ENCODE results near the gene GMDS. TPM values are rescaled to one million over a fixed set of nuclear protein-coding genes. Genes with fewer than 3 reads are reported as not detected.

Gene GMDS
- total RNA-seq, 1 experiment from 2014 or later, result 27.6 TPM

- Histone ChIP-seq H2AFZ (ENCODE audit: low read length) (no peak overlapping the region), H2AK5ac (ENCODE audit: insufficient read length, low read length) (no peak overlapping the region), H3K14ac (ENCODE audit: insufficient read depth, low read length) (no peak overlapping the region), H3K4me1 (ENCODE audit: insufficient read depth, low read length) (peaks cover 2% of the 10 kb centered on the region; the same call in 1 of the 2 replicates), H3K23me2 (ENCODE audit: insufficient read length, low read depth, low read length, poor library complexity, severe bottlenecking) (no peaks in the 10 kb centered on the region), H3K18ac (ENCODE audit: insufficient read length, low read depth, low read length) (no peak overlapping the region), H3K56ac (ENCODE audit: insufficient read length, low read depth, low read length) (no peak overlapping the region), H3K9ac (ENCODE audit: extremely low read depth, insufficient read length, low read length) (no peak overlapping the region), H3K79me1 (ENCODE audit: insufficient read depth, low read depth, low read length, poor library complexity, severe bottlenecking) (no peaks in the 10 kb centered on the region), H4K8ac (replicated peaks; ENCODE audit: insufficient read length, low read depth, low read length) (no peak overlapping the region), H2BK120ac (ENCODE audit: low read depth, low read length, poor library complexity, severe bottlenecking) (no peak overlapping the region), H3K9me3 (ENCODE audit: control insufficient read depth, low read depth, low read length) (no peaks in the 10 kb centered on the region), H3K27ac (ENCODE audit: insufficient read length, low read depth, low read length) (no peak overlapping the region), H3T11ph (ENCODE audit: low read length) (no peak overlapping the region), H2BK12ac (ENCODE audit: insufficient read length, low read depth, low read length) (no peak overlapping the region), H4K91ac (ENCODE audit: insufficient read length, low read depth, low read length) (no peak overlapping the region), H3K23ac (ENCODE audit: insufficient read length, low read depth, low read length) (no peak overlapping the region), H2BK20ac (ENCODE audit: low read depth, low read length, poor library complexity, severe bottlenecking) (no peak overlapping the region), H4K20me1 (ENCODE audit: control insufficient read depth, insufficient read depth, insufficient read length) (no peaks in the 10 kb centered on the region), H3K4ac (ENCODE audit: low read depth, low read length) (no peak overlapping the region), H3K79me2 (ENCODE audit: insufficient read depth, low read length) (no peaks in the 10 kb centered on the region), H3K4me2 (ENCODE audit: insufficient read depth, insufficient read length, low read length) (no peak overlapping the region), H2BK5ac (ENCODE audit: insufficient read length, low read length) (no peak overlapping the region), H2BK15ac (ENCODE audit: low read depth, low read length) (no peak overlapping the region), H3K27me3 (ENCODE audit: insufficient read depth, low read length) (no peaks in the 10 kb centered on the region), H4K5ac (ENCODE audit: insufficient read length, low read depth, low read length) (no peak overlapping the region)
- Mint-ChIP-seq H3K27ac (peak overlapping the region in 2 of 3 experiments; percentile 34 to 45; a peak in 3 of 7 replicates), H3K4me3 (no peak overlapping the region), H3K27me3 (ENCODE audit: low read depth) (no peaks in the 10 kb centered on the region), H3K9me3 (no peaks in the 10 kb centered on the region), H3K4me1 (peaks cover 34 to 38% of the 10 kb centered on the region in 2 experiments), H3K36me3 (ENCODE audit: insufficient read depth in 1 of 3, low read depth in 3 of 3) (no peaks in the 10 kb centered on the region)
- WGBS (ENCODE audit: extremely low coverage, insufficient read length, low lambda C conversion rate), result no CpG with 5 or more reads among the region's 9 CpGs
- no peak for DNase-seq
- TF ChIP-seq CTCF (conservative IDR thresholded peaks at IDR 0.05), result no peak
Observed at GRCh38 chr6:1903780-1904465, 341.5 kb downstream of the GMDS start.
